ENCODE data around the gene TBC1D3B. TPM values are rescaled to one million over a fixed set of nuclear protein-coding genes. Genes with fewer than 3 reads are reported as not detected.
"Not testable (repeated sequence)": the region's sequence is repeated elsewhere in the genome, so short reads cannot be mapped to it uniquely, and the experiment has no call there.

TBC1D3B gene
- total and polyA plus RNA-seq, 2 donors = 2.1 TPM

DNA sequence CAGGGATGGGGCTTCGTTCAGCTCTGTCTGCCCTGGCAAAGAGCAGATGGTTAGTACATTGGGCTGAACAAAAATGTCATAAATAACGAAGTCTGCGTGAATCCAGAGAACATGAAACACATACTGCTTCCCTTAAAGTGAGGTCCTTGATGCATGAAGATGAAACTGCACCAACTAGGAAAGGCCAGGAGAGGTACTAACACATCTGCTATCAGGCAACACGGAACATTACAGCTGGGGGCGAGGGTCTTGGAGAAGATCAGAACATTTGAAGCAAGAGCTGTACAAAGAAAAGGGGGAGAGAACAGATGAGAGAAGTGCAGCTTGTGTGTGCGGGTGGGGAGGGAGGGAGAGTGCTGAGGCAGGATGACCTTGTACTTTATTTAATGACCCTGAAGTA lies 30.9 kb upstream of the TBC1D3B start:
- H3K27ac ChIP-seq (ENCODE audit: low read depth); H3K36me3 ChIP-seq (ENCODE audit: insufficient read depth); H3K4me1 ChIP-seq (ENCODE audit: insufficient read depth); DNase-seq (ENCODE audit: extremely low spot score); H3K4me3 ChIP-seq (ENCODE audit: low read depth, low read length): not testable (repeated sequence)
- 64% methylated on average over 6 of the region's 6 CpGs for WGBS

DNA sequence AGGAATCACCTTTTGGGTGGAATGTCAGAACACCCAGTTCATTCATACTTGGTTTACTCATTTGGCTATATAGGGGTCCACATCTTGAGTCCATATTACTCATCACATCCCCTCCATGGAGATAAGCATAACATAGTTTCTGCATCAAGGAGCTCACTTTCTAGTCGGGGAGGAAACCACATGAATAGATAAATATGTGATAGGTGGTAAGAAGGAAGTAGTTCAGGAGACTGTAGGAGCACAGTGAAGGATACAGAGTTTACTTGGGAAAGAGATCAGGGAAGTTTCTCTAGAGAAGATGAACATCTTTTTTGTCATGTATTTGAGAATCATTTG lies 30.0 kb upstream of the TBC1D3B start:
- 31% methylated on average over 1 of the region's 1 CpG for WGBS
- H3K27ac ChIP-seq (ENCODE audit: low read depth); H3K36me3 ChIP-seq (ENCODE audit: insufficient read depth); DNase-seq (ENCODE audit: extremely low spot score); H3K4me1 ChIP-seq (ENCODE audit: insufficient read depth); H3K4me3 ChIP-seq (ENCODE audit: low read depth, low read length): not testable (repeated sequence)

DNA sequence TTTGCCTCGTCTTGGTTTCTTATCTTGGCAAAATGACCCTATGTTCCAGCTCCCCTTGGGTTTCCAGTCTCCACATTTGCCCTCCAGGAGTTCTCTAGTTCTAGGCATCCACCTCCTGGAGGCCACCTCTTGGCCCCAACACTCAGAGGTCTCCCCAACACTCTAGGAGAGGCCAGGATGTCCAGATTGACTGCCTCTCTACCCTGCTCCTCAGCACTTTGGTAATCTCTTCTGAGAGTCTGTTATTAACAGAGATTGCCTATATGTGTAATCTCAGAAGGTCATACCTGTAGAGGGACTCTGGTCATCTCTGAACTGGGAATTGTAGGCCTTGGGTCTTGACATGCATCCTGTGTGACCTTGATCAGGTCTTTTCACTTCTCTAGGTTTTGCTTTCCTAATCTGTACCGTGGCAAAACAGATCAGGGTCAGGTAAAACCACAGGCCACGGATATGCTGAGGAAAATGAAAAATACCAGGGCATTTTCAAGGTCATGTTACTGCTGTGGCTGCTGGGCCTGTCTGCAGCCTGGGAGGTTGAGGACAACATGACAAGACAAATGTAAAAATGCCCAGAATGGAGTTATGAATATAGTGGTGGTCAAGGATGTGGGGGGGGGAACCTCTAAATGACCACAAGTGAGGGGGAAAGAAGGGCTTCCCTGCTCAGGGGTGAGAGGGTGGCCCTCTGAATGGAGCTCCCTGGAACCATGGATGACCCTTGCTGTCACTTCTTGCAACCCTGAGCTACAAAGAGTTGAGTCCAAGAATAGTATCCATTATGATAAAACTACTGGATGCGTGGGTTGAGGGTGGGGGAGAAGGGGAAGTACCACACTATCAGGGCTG lies 29.4 kb upstream of the TBC1D3B start:
- Histone ChIP-seq H3K36me3 (ENCODE audit: insufficient read depth) (no peaks in the 10 kb centered on the region), H3K4me1 (ENCODE audit: insufficient read depth) (no peaks in the 10 kb centered on the region), H3K4me3 (ENCODE audit: low read depth, low read length) (no peak overlapping the region), H3K27ac (ENCODE audit: low read depth) (no peak overlapping the region)
- DNase-seq (ENCODE audit: extremely low spot score) = no peak
- 64% methylated on average over 4 of the region's 4 CpGs for WGBS

DNA sequence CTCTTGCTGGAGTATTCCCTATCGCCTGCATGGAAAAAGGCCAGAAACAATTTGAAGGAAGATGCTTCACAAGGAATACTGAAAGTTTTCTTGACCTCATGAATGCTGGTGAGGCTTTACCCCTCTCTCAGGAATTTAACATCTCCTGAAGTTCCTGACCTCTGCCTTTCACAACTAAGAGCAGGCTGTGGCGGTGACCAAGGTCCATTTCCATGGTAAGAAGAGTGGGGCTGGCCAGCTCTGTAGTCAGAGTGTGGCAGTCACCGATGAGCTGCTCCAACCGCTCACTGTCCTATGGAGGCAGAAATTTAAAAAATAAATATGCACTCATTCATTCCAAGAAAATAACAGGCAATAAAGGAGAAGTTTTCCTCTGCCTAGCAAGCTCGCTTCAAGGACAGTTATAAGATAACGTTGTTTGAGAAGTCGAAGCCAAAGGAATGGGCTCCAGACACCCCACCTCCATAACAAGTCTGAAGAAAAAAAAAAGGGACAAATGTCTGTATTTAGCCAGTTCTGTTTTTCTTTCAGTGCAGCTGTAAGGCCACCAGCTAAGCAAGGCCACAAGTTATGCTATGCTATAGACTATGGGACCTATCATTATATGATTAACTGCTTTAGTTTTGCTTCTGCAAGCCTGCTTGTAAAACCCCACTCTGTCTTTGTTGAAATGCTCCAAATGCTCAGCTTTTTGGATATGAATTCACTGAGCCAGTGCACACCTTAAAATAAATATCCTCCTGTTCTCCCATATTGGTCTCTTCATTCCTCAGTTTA lies 28.5 kb upstream of the TBC1D3B start:
- no peaks in the 10 kb centered on the region for H3K4me1 ChIP-seq (ENCODE audit: insufficient read depth)
- no peaks in the 10 kb centered on the region for H3K36me3 ChIP-seq (ENCODE audit: insufficient read depth)
- DNase-seq (ENCODE audit: extremely low spot score) = no peak
- H3K4me3 ChIP-seq (ENCODE audit: low read depth, low read length) = no peak overlapping the region
- H3K27ac ChIP-seq (ENCODE audit: low read depth) = no peak overlapping the region
- 52% methylated on average over 7 of the region's 7 CpGs for WGBS

DNA sequence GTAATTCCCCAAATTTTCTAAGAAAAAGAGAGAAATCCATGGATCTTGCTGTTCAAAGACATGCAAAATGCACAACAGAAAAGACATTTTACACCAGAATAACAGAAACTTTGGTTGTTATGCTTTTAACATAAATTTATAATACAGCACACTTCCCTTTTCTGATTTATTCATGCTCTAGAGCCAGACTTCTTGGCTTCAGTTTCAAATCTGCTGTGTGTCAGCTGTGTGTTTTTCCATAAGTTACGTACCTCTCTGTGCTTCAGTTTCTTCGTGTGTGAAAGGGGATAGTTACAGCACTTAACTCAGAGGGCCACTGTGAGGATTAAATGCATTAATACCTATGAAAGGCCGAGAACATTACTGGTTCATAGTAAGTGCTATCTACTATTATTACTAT lies 26.9 kb upstream of the TBC1D3B start:
- Histone ChIP-seq H3K27ac (ENCODE audit: low read depth) (no peak overlapping the region), H3K4me3 (ENCODE audit: low read depth, low read length) (no peak overlapping the region), H3K36me3 (ENCODE audit: insufficient read depth) (no peaks in the 10 kb centered on the region), H3K4me1 (ENCODE audit: insufficient read depth) (no peaks in the 10 kb centered on the region)
- 84% methylated on average over 3 of the region's 3 CpGs for WGBS
- DNase-seq (ENCODE audit: extremely low spot score) = no peak

DNA sequence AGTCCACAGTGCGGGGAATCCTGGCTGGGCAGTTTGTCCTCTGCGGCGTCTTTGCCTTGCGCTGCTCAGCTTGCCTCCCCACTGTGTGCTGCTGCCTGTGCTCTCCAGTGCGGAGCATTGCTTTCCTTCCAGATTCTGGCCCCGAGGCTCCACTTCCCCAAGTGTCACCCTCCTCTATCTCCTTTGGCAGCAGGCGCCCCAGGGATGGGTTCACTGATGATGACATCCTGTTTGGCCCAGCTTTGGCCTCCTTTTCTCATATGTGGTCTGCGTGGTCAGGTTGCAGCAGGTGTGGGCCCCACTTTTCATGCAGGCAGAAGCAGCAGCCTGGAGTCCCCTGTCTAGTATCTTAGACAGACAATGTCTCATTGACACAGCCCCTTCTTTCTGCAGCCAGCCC lies 25.1 kb upstream of the TBC1D3B start:
- not testable (repeated sequence) for H3K27ac ChIP-seq (ENCODE audit: low read depth); DNase-seq (ENCODE audit: extremely low spot score); H3K4me3 ChIP-seq (ENCODE audit: low read depth, low read length); H3K36me3 ChIP-seq (ENCODE audit: insufficient read depth); H3K4me1 ChIP-seq (ENCODE audit: insufficient read depth)
- WGBS = 88% methylated on average over 8 of the region's 8 CpGs

DNA sequence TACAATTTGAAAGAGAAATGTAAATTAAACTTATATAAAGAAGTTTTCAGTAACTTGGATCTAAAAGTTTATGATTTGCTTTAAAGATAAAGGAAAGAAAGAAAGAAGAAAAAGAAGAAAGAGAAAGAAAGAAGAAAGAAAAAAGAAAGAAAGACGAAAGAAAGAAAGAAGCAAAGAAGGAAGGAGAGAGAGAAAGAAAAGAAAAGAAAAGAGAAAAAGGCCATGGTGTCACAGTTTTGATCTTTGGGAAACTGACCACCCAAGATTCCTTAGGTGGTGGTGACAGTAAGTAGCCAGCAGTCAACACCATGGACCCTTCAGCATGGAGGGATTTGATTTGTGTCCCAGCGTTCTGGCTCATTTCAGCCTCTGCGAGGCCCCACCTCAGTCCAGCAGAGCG lies 24.7 kb upstream of the TBC1D3B start:
- not testable (repeated sequence) for H3K4me3 ChIP-seq (ENCODE audit: low read depth, low read length); H3K4me1 ChIP-seq (ENCODE audit: insufficient read depth); H3K27ac ChIP-seq (ENCODE audit: low read depth); H3K36me3 ChIP-seq (ENCODE audit: insufficient read depth); DNase-seq (ENCODE audit: extremely low spot score)
- 80% methylated on average over 4 of the region's 4 CpGs for WGBS

DNA sequence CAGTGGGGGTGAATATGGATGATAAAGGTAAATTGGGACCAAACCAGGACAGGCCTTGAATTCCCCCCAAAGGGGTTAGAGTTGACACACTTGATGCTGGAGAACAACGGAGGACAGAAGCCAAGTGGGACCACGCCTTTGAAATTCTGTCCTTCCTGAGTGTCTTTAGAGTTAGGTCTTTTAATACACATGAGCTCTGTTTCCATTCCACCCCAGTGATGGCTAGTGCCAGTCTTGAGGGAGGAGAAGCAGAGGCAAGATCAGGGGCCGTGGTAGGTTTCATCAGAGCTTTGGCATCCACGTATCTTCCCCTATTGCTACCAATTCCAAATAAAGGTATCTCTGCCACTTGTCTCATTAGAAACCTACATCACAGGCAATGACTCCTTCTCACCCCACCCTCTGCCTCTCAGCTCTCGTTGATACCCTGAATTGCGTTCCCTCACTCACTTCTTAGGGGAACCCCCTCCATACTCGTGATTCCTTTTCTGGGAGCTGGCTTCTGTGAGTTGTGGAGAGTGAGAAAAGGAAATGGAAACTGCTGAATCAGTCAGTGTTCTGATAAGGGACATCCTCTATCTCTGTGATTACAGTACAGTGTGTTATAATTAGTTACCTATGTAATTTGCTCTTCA lies 22.5 kb upstream of the TBC1D3B start:
- 67% methylated on average over 7 of the region's 7 CpGs for WGBS
- no peaks in the 10 kb centered on the region for H3K4me1 ChIP-seq (ENCODE audit: insufficient read depth)
- H3K4me3 ChIP-seq (ENCODE audit: low read depth, low read length) = no peak overlapping the region
- H3K27ac ChIP-seq (ENCODE audit: low read depth) = no peak overlapping the region
- no peak for DNase-seq (ENCODE audit: extremely low spot score)
- H3K36me3 ChIP-seq (ENCODE audit: insufficient read depth) = no peaks in the 10 kb centered on the region

DNA sequence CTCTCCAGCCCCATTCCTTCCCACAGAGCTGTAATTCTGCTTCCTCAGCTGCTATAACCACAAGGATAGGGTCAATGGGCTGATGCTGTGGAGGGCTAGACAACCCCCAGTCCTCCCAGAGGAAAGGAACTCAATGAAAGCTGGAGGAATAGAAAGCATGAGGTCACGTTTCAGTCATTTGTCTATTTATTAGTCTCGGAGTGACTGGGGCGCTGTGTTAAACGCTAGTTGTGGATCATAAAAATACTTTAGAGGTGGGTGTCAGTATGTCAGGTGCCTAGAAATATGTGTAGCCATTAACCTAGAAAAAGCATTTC lies 20.9 kb upstream of the TBC1D3B start:
- no peak for DNase-seq (ENCODE audit: extremely low spot score)
- no peaks in the 10 kb centered on the region for H3K4me1 ChIP-seq (ENCODE audit: insufficient read depth)
- 39% methylated on average over 4 of the region's 4 CpGs for WGBS
- no peak overlapping the region for H3K4me3 ChIP-seq (ENCODE audit: low read depth, low read length)
- H3K36me3 ChIP-seq (ENCODE audit: insufficient read depth) = no peaks in the 10 kb centered on the region
- no peak overlapping the region for H3K27ac ChIP-seq (ENCODE audit: low read depth)

DNA sequence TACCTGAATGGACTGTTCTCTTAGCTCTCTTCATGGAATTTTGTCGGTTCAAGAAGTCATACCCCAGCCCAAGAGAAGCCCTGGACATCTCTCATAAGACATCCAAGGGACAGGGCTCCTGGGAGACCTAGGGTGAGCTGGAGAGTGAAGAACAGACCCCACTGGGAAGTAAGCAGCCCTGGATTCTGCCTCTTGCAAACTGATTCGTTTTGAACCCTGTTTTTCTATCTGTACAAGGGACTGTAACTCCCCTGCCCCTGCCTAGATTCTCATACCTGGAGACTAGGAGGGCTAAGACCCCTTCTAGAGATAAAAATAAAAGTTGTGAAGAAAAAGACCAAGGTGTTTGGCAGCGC lies 19.7 kb upstream of the TBC1D3B start:
- DNase-seq (ENCODE audit: extremely low spot score) = no peak
- WGBS = 70% methylated on average over 3 of the region's 3 CpGs
- Histone ChIP-seq H3K4me3 (ENCODE audit: low read depth, low read length) (no peak overlapping the region), H3K4me1 (ENCODE audit: insufficient read depth) (no peaks in the 10 kb centered on the region), H3K36me3 (ENCODE audit: insufficient read depth) (no peaks in the 10 kb centered on the region), H3K27ac (ENCODE audit: low read depth) (no peak overlapping the region)

DNA sequence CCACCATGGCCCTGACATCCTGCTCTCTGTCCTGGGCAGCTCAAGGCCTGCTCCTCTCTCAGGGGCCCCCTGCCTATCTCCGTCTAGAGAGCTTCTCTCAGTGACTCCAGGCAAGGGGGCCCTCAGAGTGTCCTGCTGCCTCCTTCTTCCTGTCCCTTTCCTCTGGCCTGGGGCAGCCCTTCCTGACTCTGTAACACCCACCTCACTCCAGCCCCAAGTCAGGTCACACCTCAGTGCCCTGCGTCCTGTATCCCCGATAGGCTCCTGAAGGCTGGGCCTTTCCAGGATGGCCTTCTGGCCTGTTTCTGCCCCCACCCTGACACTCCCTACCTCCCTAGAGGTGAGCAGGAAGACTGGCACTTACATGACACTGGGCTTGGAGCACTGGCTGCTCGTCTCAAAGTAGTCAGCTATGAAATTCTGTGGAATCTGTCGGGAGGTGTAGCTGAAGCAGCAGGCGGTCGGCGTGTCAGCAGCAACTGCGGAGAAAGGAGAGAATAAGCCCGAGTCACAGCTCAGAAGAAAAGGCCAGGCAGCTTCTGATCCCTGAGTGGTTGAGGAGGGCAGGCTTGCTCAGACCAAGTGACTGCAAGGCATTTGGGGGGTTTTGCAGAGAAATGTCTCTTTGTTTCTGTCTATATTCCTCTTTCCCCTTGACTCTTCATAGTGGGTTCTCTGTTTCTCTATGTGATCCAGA lies 19.1 kb upstream of the TBC1D3B start:
- WGBS = 67% methylated on average over 10 of the region's 10 CpGs
- Histone ChIP-seq H3K27ac (ENCODE audit: low read depth) (no peak overlapping the region), H3K4me3 (ENCODE audit: low read depth, low read length) (no peak overlapping the region), H3K36me3 (ENCODE audit: insufficient read depth) (no peaks in the 10 kb centered on the region), H3K4me1 (ENCODE audit: insufficient read depth) (no peaks in the 10 kb centered on the region)
- no peak for DNase-seq (ENCODE audit: extremely low spot score)

DNA sequence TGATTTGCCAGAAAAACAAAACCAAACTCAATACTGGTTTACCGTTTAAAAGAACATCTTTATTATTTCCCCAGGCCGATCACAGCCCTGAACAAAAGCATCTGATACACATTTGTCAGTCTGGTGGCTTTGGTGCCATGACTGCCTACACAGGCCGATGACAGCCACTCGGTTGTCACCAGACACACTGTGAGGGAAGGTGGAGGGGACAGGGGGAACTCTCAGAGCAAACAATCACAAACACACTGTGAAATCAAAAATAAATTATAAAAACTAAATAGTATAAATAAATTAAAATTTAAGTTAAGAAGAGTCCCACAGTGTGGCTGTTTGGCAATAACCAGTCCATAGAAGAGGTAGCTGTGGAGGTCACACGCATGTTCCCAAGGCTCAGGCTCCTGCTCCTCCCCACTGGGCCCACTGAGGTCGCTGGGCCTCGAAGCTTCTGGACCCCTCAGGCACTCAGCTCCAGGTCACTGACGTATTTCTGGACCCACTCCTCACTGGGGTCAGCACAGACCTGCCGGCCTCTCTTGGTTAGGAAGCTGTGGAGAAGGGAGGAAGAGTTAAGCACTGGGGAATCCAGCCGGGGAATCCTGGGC lies 18.5 kb upstream of the TBC1D3B start:
- H3K4me1 ChIP-seq (ENCODE audit: insufficient read depth); H3K27ac ChIP-seq (ENCODE audit: low read depth); H3K36me3 ChIP-seq (ENCODE audit: insufficient read depth); H3K4me3 ChIP-seq (ENCODE audit: low read depth, low read length); DNase-seq (ENCODE audit: extremely low spot score): not testable (repeated sequence)
- WGBS = 80% methylated on average over 10 of the region's 10 CpGs

DNA sequence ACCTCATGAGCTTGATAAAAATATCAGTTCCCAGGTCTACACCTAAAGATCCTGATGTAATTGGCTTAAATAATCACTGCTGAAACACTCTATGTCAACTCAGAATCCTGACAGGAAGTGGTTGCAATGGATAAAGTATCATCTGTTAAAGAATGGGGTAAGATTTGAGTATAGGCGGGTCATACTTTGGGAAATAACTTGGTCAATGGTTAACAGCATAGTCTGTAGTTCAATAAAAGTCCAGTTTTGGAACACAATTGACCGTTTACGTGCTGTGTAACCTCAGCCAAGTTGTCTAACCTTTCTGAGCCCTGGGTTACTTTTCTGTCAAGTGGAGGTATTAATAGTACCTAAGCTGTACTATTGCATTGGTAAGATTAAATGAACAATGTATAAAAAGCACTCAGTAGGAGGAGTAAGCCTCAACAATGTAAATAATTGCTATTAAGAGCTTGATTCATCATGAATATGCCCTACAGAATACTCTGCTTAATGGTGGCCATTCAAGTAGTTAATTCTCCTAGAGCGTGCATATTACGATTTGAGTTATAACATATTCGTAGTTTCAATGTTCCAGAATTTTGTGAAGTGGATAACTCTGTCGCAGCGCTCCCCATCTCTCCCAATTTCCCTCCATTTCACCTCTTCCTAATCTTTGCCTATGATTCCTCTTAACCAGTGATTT lies 17.9 kb upstream of the TBC1D3B start:
- H3K36me3 ChIP-seq (ENCODE audit: insufficient read depth); DNase-seq (ENCODE audit: extremely low spot score); H3K27ac ChIP-seq (ENCODE audit: low read depth); H3K4me1 ChIP-seq (ENCODE audit: insufficient read depth); H3K4me3 ChIP-seq (ENCODE audit: low read depth, low read length): not testable (repeated sequence)
- WGBS = 85% methylated on average over 6 of the region's 8 CpGs
